ENCODE measurements around the gene PRCC.

- TF ChIP-seq CTCF (conservative IDR thresholded peaks at IDR 0.05; ENCODE audit: low read length) = no peak
- no peak for TF ChIP-seq EZH2phosphoT487 (IDR thresholded peaks at IDR 0.05; ENCODE audit: borderline replicate concordance)
These were observed 49.4 kb downstream of the PRCC start, which contains the start of gene SH2D2A for GRCh38 chr1:156816561-156817328.
